ENCODE data around the gene NOTCH1. TPM values are rescaled to one million over a fixed set of nuclear protein-coding genes. Genes with fewer than 3 reads are reported as not detected.

NOTCH1 gene
- total RNA-seq, 1 donor from 2014 or later: 84.4 TPM

DNA sequence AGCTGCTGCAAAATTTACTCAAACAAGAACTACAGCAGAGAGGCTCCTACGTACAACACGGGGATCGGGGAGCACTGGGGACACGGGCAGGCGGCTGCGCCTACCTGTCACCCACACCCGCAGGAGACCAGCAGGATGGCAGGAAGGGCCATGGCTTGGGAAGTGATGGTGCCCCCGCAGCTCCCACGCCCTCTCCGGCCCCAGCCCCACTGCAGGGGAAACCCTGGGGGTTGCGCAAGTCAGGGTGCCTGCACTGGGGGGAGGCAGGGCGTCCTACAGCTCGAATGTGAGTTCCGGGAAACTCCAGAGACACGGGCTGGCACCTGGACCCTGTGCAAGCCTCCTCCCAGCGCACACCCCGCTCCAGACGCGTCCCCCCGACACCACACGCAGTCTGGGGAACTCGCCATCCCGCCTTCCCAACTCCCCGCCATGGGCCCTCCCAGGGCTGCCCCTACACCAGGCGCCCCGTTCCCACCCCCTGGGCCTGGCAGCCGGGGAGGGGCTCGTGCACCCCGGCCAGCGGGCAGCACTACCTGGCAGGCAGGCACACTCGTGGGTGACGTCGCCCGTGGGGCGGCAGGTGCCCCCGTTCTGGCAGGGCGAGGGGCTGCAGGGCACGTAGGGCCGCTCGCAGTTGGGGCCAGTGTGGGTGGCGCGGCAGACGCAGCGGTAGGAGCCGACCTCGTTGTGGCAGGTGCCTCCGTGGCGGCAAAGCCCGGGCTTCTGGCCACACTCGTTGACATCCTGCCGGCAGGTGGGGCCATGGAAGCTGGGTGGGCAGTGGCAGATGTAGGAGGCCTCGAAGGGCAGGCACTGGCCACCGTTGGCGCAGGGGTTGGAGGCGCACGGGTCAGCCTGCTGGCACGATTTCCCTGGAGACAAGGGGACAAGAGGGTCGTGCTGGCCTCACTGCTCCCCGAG lies 23.3 kb downstream of the NOTCH1 start:
- intact Hi-C loops (cut with micrococcal nuclease): no loop called here

DNA sequence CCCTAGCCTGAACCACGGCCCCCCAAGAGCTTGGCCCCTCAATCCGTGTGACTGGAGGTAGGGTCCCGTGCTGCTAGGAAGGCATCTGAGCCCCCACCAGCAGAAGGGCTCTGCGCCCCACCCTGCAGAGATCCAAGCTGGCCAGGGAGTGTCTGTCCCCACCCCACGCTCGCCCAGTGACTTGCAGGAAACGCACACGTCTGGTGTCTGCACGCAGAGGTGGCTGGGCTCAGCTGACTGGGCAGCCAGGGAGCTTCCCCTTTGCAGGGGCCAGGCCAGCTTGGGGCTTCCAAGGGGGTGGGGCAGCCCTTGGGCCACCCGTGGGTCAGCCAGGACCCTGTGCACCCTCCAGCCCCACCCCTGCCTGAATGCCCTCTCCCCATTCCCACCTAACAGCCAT lies 24.3 kb downstream of the NOTCH1 start:
- intact Hi-C loops (cut with micrococcal nuclease): no loop called here

DNA sequence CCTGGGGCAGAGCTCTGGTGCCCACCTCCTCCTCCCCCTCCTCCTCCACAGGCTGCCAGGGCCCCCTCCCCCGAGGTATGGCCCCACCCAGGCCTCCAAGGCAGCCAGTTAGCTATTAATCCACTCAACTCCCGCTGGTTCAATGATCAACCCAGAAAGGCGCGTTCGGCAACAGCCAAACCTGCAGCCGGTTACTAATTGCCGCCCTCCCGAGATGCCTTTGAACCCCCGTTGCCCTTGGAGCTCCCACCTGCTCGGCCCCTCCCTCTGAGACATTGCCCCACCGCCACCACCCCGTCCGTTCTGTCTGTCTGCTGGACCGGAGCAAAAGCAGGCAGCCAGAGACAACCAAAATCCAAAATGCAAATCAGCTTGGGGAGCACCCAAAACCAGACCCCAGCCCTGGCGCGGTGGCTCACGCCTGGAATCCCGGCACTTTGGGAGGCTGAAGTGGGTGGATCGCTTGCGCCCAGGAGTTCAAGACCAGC lies 25.8 kb downstream of the NOTCH1 start:
- intact Hi-C loops (cut with micrococcal nuclease): no loop called here

DNA sequence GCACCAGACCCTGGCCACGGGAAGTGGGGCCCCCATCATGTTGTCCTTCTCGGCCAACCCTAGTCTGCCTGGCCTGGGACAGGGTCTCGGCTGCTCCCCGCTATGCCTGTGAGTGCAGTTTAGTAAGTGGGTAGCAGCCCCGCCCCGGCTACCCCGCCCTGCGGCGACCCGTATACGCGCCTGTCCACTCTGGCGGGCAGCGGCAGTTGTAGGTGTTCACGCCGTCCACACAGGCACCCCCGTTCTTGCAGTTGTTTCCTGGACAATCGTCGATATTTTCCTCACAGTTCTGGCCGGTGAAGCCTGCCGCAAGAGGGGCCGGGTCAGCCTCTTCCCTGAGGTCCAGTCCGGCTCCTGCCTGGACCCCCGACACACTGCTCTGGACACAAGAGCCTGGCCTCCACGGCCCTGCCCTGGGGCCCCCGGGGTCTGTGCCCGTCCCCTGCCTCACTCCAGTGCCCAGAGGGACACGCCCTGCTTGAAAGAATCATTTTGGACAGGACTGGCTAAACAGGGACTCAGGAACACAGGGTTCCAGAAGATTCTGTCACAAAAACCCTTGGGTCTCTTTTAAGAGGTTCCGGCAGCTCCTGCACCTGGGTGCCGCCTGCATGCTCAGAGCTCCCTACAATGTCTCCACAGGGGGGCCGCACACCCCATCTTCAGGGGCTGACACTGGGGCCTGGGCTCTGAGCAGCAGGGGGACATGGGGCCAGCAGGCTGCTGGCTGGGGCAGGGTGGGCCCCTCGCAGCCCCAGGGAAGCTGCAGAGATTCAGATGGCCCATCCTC lies 26.4 kb downstream of the NOTCH1 start:
- intact Hi-C loops (cut with micrococcal nuclease): no loop called here

DNA sequence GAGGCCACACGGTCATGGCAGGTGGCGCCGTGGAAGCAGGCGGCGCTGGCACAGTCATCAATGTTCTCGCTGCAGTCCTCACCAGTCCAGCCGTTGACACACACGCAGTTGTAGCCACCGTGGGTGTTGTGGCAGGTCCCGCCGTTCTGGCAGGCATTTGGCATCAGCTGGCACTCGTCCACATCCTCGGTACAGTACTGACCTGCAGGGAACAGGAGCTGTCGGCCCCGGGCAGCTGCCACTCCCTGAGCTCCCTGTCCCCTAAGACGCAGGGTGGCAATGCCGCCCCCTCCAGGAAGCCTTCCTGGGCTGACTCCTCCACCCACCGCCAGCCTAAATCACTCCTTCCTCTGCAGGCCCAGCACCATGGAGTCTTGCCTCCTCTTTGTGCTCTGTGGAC lies 27.2 kb downstream of the NOTCH1 start:
- intact Hi-C loops (cut with micrococcal nuclease): no loop called here

DNA sequence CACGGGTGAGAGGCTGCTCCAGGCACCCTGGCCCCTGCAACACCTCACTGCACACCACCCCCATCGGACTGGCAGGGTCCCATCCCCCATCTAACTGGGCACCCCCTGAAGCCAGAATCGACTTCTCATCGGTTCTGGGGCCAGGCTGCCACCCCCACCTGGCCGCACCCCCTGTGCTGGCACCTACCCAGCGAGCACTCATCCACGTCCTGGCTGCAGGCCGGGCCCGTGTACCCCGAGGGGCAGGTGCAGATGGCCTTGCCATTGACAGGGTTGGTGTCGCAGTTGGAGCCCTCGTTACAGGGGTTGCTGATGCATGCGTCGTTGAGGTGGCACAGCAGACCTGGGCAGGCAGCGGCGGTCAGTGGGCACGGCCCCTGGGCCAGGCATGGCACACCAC lies 27.9 kb downstream of the NOTCH1 start:
- intact Hi-C loops (cut with micrococcal nuclease): no loop called here

DNA sequence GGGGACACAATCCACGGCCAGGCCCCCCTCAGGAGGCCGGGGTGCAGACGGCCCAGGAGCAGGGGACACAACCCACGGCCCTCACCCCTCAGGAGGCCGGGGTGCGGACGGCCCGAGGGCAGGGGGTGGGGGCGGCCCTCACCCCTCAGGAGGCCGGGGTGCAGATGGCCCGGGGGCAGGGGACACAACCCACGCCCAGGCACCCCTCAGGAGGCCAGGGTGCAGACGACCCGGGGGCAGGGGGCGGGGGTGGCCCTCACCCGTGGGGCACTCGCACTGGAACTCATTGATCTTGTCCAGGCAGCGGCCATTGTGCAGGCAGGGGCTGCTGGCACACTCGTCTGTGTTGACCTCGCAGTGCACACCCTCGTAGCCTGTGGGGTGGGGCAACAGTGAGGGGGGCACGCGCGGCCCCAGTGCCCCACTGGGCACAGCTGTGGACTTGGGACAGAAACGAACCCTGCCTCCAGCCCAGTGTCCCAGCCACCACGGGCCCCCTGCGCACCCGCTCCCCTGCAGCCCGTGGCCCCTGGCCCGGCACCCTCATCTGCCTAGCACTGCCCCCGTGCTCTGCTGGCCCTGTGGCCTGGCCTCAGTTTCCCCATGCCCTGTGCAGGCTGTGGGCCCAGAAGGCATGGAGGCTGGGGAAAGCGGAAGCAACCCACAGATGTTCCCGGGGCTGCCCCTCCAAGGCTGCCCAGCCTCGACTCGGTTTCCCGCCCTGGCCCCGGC lies 28.7 kb downstream of the NOTCH1 start:
- intact Hi-C loops (cut with micrococcal nuclease): no loop called here

DNA sequence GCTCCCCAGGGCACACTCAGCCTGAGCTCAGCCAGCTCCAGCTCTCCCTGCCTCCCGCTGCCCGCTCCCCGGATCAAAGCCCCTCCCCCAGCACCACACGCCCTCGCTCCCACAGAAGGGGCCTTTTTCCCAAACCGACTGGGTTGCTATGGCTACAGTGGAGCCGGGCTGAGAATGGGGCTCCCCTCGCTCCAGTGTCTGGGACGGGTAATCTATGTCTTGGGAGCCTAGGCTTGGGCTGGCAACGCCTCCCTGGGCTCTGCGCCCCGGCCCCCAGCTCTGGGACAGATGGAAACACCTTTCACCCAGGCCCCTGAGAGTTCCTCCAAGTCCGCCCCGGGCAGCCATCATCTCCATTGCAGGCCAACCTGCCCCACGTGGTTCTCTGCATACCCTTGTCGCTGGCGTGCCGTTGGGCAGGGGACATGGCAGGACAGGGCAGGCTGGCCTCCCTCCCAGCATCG lies 29.6 kb downstream of the NOTCH1 start:
- intact Hi-C loops (cut with micrococcal nuclease): no loop called here

DNA sequence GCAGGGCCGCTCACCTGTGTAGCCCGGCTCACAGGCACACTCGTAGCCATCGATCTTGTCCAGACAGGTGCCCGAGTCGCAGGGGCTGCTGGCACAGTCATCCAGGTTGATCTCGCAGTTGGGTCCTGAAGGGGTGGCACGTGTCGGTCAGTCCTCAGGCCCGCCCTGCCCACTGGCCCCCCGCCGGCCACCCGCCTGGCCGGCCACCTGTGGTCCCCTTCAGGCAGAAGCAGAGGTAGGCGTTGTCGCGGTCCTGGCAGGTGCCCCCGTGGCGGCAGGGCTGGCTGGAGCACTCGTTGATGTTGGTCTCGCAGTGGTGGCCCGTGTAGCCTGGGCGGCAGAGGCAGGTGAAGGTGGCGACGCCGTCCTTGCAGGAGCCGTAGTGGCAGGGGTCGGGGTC lies 30.6 kb downstream of the NOTCH1 start:
- intact Hi-C loops (cut with micrococcal nuclease): no loop called here

DNA sequence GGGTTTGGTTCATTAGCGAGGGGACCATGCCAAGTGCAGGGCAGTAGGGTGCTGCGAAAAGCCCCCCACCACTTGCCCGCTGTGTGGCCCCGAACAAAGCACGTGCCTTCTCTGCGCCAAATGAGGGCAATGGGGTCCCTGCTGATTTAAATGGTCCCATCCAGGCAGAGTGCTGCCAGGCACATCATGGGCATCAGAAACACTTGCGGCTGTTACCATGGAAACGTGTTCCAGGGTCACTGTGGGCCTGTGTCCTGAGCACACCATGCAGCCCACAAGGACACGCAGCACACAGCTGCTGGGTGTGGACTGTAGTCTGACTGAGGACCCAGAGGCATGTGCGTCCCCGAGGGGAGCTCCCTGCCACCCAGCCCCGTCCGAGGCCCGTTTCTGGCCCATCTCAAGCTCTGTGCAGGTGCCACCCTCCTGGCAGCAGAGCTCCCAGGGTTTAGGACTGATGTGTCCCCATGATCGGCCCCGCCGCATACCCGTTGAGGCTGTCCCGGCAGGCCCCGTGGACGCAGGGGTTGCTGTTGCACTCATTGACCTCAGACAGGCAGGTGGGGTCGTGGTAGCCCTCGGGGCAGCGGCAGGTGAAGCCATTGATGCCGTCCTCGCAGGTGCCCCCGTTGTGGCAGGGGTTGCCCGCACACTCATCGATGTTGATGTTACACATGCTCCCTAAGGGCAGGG lies 31.7 kb downstream of the NOTCH1 start:
- intact Hi-C loops (cut with micrococcal nuclease): no loop called here

DNA sequence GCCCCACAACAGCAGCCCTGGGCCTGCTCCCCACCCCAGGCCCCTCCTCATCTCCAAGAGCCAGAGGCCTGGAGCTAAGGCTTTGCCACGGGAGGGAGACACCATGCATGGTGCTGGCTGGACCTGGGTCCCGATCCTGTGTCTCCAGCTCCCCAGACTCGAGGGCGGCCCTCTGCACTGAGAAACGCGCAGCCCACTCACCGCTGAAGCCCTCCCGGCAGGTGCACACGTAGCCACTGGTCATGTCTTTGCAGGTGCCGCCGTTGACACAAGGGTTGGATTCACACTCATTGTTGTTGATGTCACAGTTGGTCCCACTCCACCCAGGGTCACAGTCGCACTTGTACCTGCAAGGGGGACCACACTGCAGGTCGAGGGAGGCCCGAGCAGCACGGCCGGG lies 32.7 kb downstream of the NOTCH1 start:
- intact Hi-C loops (cut with micrococcal nuclease): loop anchor here (2.0 kb wide), 1 partner anchor 26 kb away; no protein-coding TSS in a partner anchor

DNA sequence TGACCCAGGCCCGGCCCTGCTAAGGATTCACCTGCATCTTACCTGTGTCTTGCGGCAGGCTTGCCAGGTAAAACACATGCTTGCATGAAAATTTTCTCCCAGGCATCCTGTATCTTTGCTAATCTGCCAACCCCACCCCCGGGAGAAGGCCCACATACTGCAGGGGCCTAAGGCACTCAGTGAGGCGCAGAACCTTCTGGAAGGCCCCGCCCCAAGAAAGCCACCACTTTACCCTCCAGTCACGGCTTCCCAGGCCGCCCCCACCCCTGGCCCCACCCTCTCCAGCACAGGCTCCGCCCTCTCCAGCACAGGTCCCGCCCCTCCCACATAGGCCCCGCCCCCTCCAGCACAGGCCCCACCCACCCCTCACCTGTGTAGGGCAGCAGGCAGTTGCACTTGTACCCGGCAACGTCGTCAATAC lies 33.2 kb downstream of the NOTCH1 start:
- intact Hi-C loops (cut with micrococcal nuclease): loop anchor here (1.0 to 2.0 kb wide), 3 partner anchors 21 to 27 kb away; no protein-coding TSS in a partner anchor

DNA sequence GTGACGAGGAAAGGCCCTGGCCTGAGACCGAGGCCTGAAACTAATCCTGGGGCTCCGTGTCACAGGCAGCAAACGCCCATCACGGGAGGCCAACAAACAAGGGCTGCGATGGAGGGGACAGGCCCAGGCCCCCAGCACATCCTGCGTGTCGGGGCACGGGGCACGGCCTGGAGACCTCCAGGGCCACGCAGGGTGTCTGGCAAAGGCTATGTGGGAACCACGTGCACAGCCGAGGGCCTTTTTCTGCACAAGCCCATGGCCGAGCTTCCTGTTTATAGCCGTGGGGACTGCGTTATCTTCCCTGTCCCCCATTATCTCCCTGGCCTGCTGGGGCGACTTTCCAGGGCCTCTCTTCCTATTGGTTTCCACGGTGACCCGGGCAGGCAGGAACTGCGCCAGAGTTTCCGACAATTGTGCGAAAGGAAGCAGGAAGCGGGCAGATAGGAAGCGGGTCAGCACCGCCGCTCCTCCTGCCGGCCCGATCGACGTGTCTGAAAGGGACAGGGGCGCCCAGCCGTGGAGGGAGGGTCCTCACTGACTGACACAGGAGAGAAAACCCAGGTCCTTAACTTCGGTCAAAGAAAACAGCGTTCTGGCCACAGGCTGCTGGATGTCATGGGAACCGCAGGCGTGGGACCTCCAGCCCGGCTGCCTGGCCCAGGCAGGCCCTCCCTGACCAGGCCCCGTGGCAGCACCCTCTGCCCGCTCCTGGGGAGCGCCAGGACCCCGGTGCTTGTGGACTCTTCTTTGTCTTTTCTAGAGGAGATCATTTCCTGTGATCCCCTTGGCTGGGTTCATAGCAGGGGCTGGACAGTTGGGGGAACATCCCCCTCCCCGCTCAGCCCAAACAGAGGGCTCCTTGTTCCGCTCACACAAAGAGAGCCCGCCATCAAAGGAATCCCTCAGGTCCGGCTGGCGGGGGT lies 33.9 kb downstream of the NOTCH1 start:
- intact Hi-C loops (cut with micrococcal nuclease): loop anchor here (1.0 to 2.0 kb wide), 3 partner anchors 21 to 27 kb away; no protein-coding TSS in a partner anchor

DNA sequence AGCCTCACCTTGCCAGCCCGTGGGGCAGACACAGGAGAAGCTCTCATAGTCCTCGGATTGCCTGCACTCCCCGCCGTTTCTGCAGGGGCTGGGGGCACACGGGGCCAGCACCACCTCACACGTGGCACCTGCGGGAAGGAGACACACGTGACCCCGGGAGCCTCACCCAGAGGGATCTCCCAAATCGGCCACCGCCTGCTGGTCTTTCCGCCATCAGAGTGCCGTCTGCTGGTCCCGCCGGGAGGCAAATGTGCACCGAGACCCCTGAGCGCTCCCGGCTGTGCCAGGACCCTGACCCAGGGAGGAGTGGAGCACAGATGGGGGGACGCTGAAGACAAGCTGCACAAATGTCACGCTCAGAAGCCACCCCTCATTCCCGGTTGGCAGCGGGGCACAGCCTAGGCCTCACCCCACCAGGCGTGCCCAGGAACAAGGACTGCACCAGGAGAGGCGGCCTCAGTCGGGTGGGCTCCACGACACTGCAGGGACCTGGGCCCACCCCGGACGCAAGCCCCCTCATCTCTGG lies 34.6 kb downstream of the NOTCH1 start:
- intact Hi-C loops (cut with micrococcal nuclease): no loop called here

DNA sequence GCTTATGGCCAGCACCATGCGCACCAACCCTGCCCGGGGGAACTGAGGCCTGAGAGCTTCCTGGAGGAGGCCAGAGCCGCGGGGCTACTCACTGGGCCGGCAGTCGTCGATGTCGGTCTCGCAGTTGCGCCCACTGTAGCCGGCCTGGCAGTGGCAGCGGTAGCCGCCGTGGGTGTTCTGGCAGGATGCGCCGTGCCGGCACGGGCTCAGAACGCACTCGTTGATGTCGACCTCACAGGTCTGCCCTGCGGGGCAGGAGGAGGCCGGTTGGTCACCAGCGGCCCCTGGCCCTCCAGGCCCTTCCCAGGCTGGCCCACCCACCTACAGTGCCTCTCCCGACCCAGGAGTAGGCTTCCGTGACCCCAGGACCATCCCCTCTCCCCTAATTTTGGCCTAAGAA lies 35.3 kb downstream of the NOTCH1 start:
- intact Hi-C loops (cut with micrococcal nuclease): no loop called here

DNA sequence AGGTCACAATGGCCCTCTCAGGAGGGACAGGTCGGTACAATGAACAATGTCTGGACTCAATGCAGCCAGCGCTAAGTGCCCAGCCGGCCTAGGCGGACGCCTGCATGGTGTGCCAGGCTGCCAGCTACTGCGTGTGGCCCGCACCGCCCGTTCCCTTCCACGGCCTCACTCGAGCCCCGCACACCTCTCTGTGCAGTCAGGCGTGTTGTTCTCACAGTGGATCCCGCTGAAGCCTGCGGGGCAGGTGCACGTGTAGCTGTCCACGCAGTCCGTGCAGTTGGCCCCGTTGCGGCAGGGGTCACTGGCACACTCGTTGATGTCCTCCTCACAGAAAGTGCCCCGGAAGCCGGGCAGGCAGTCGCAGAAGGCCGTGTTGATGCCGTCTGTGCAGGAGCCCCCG lies 36.3 kb downstream of the NOTCH1 start:
- intact Hi-C loops (cut with micrococcal nuclease): no loop called here

DNA sequence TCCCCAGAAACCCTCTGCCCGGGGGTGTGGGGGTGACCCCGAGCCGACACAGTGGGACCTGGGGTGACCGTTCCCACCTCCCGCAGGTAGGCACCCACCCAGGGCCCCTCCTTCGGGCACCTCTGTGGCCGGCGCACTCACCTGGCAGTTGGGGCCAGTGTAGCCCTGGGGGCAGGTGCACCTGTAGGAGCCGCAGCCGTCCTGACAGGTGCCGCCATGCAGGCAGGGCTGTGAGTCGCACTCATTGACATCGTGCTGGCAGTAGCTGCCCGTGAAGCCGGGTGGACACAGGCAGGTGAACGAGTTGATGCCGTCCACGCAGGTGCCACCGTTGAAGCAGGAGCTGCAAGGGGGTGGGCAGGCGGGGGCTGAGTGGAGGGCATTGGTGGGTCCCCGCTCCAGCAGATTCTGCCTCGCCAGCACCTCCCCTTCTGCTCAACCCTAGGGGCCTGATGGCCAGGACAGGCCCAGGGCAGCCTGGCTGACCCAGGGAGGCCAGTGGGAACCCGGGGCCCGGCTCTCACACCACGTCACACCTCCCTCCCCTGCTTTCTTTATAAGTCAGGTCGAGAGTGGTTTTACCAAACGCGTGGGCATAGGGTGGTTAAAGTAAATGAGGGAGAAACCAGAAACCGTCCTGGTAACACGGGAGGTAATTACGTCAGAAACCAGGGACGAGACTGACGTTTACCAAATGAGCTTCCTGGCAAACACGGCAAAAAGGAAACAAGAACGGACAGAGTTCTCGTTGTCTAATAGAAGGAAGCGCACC lies 36.9 kb downstream of the NOTCH1 start:
- intact Hi-C loops (cut with micrococcal nuclease): no loop called here

DNA sequence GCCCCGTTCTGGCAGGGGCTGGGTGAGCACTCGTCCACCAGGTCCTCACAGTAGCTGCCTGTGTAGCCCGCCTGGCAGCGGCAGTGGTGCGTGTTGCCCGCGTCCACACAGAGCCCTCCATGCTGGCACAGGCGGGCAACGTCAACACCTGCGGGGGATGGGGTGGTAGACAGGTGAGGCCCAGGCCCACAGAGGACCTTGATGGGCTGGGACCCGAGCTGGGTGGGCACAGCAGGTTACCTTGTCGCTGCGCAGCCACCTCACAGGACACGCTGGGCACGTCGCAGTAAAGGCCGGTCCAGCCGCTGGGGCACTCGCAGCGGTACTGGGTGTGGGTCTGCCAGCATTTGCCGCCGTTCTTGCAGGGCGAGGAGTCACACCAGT lies 37.9 kb downstream of the NOTCH1 start:
- intact Hi-C loops (cut with micrococcal nuclease): no loop called here

Data from T-helper 1 cell treated with Interleukin-12 subunit alpha and Interleukin-12 subunit beta and Interleukin-4 antibody, amounts not matched to agents 30 ng/mL and 1 ng/mL, for 36 hours (primary cell).